Parathyroid adenoma (tissue), 2 donors: ENCODE measurements around the gene NHERF2.

Experiments
- H2AFZ ChIP-seq: fragments of 300-600 bp; sonication (generic); one replicate; pipeline ENCODE4 v1.7.0; 2017; ENCODE audit warnings: antibody characterized with exemption, mild to moderate bottlenecking
- H3K27ac ChIP-seq: fragments of 300-600 bp; sonication (generic); one replicate; pipeline ENCODE4 v1.7.0; 2017
- H3K27me3 ChIP-seq: fragments of 300-600 bp; sonication (generic); one replicate; pipeline ENCODE4 v1.7.0; 2017; ENCODE audit warnings: low read length; ENCODE audit not compliant: control insufficient read depth, insufficient read depth
- H3K36me3 ChIP-seq: fragments of 300-600 bp; sonication (generic); one replicate; pipeline ENCODE4 v1.7.0; 2017; ENCODE audit warnings: low read length; ENCODE audit not compliant: control insufficient read depth, insufficient read depth
- H3K4me1 ChIP-seq: fragments of 300-600 bp; sonication (generic); one replicate; pipeline ENCODE4 v1.7.0; 2017; ENCODE audit warnings: control low read depth
- H3K4me2 ChIP-seq: fragments of 300-600 bp; sonication (generic); one replicate; pipeline ENCODE4 v1.7.0; 2017; ENCODE audit warnings: low read length
- H3K4me3 ChIP-seq: fragments of 300-600 bp; sonication (generic); one replicate; pipeline ENCODE4 v1.7.0; 2017; ENCODE audit warnings: low read depth, low read length
- H3K79me2 ChIP-seq: fragments of 300-600 bp; sonication (generic); one replicate; pipeline ENCODE4 v1.7.0; 2017; ENCODE audit warnings: control low read depth
- H3K9ac ChIP-seq: fragments of 300-600 bp; sonication (generic); one replicate; pipeline ENCODE4 v1.7.0; 2017; ENCODE audit warnings: mild to moderate bottlenecking
- H3K9me3 ChIP-seq: fragments of 300-600 bp; sonication (generic); one replicate; pipeline ENCODE4 v1.7.0; 2017; ENCODE audit warnings: low read length; ENCODE audit not compliant: control insufficient read depth
- TF ChIP-seq, protein P1 (sequence below): fragments of 300-600 bp; sonication (generic); IDR thresholded peaks from one replicate; pipeline ENCODE4 v1.7.0; 2017; ENCODE audit warnings: antibody characterized with exemption, mild to moderate bottlenecking
- donor health status: primary hyperparathyroidism.

Gene NHERF2

DNA sequence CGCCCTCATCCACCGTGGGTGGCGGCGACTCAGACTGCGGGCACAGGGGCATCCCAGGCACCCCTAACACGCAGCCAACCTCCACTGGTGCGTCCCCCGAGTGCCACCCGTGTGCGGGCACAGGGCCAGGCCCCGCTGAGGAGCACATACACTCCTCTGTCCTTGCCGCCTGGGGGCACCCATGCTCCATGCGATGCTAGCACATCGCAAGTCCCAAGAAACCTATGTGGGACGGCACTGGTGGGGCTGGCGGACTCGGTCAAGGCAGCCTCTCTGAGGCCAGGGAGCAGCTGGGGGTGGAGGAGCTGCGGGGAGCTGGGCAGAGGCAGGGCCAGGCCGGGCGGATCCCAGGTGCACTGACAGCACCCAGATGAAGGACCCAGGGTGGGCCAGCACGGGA is 21.1 kb upstream of the NHERF2 start:
- Histone ChIP-seq H3K9ac (no peak overlapping the region), H3K9me3 (no peaks in the 10 kb centered on the region), H3K4me3 (no peak overlapping the region), H3K79me2 (peaks cover 53% of the 10 kb centered on the region), H3K4me2 (no peak overlapping the region), H3K27ac (no peak overlapping the region), H2AFZ (no peak overlapping the region), H3K36me3 (no peaks in the 10 kb centered on the region), H3K27me3 (no peaks in the 10 kb centered on the region), H3K4me1 (peaks cover 10% of the 10 kb centered on the region)
- TF ChIP-seq, protein P1, sequence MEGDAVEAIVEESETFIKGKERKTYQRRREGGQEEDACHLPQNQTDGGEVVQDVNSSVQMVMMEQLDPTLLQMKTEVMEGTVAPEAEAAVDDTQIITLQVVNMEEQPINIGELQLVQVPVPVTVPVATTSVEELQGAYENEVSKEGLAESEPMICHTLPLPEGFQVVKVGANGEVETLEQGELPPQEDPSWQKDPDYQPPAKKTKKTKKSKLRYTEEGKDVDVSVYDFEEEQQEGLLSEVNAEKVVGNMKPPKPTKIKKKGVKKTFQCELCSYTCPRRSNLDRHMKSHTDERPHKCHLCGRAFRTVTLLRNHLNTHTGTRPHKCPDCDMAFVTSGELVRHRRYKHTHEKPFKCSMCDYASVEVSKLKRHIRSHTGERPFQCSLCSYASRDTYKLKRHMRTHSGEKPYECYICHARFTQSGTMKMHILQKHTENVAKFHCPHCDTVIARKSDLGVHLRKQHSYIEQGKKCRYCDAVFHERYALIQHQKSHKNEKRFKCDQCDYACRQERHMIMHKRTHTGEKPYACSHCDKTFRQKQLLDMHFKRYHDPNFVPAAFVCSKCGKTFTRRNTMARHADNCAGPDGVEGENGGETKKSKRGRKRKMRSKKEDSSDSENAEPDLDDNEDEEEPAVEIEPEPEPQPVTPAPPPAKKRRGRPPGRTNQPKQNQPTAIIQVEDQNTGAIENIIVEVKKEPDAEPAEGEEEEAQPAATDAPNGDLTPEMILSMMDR = no peak

DNA sequence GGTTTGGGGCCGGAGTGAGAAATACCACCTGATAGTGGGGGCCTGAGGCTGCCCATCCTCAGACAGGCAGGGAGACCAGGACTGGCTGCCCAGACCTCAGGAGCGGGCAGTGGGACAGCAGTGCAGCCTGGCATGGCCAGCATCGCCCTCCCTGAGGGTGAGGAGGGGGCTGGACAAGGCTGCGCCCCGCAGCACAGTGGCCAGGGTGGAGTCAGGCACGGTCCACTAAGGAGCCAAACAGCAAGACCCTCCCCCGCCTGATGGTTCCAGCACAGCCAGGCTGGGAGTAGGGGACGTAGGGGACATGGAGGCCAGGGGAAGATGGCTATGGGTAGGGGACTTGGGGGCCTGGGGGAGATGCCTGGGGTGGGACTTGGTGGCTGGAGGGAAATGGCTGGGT is 20.4 kb upstream of the NHERF2 start:
- Histone ChIP-seq H3K4me1 (peaks cover 10% of the 10 kb centered on the region), H3K9me3 (no peaks in the 10 kb centered on the region), H3K36me3 (no peaks in the 10 kb centered on the region), H2AFZ (no peak overlapping the region), H3K27ac (no peak overlapping the region), H3K9ac (no peak overlapping the region), H3K79me2 (peaks cover 53% of the 10 kb centered on the region), H3K4me2 (no peak overlapping the region), H3K4me3 (no peak overlapping the region), H3K27me3 (no peaks in the 10 kb centered on the region)
- TF ChIP-seq, protein P1 = no peak

DNA sequence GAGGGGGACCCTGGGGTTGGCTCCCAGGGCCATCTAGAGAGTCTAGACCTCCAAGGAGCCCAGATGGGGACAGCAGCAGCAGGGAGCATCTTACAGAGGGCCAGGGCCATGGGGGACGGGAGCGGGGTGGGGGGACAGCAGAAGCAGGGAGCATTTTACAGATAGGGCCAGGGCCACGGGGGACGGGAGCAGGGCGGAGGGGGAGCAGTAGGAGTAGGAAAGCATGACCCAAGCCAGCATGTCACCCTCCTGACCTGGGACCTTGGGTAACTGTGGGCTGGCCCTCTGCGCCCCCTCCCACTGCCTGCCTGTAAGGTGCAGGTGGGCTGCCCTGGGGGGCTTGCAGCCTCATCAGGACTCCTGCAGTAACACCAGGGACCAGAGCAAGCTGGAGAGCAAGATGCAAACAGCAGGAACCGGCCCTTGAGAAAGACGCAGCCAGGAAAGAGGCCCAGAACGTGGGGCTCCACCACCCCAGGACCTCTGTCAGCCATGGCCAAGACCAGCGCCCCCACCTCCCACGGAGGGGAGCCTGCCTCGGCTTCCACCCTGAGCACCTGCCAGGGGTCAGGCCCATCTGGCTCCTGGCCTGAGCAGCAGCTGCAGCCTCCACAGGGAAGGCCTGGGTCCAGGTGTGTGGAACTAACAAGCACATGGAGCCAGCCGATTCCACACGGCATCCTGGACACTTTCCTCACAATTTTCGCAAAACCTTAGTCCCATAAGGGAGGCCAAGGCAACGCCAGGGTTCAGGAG is 19.4 kb upstream of the NHERF2 start:
- TF ChIP-seq, protein P1 = no peak
- Histone ChIP-seq H3K4me2 (no peak overlapping the region), H3K36me3 (no peaks in the 10 kb centered on the region), H3K4me1 (peaks cover 10% of the 10 kb centered on the region), H3K27ac (no peak overlapping the region), H2AFZ (no peak overlapping the region), H3K4me3 (no peak overlapping the region), H3K79me2 (peaks cover 53% of the 10 kb centered on the region), H3K27me3 (no peaks in the 10 kb centered on the region), H3K9me3 (no peaks in the 10 kb centered on the region), H3K9ac (no peak overlapping the region)

DNA sequence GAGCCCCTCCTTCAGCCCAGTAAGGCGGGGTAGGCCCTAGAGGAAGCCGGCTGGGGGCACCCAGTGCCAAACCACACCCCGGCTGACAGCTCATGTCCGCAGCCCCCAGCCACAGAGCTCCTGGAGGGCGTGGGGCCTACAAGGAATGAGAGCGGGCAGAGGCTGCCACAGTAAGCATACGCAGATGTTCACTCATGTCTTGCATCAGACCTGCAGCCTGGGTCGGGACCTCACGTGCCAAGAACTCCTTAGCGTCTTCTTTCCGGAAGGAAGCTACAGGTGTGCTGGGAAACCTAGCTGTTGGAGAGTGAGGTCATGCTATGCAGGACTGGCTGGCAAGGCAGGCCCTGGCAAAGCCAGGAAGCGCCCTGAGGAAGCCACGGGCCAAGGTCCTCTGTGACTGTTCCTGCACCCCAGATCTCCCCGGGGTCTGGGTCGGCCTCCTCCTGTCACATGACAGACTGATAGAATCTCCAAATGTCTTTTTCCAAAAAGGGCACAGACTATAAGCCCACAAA is 18.6 kb upstream of the NHERF2 start:
- Histone ChIP-seq H2AFZ (no peak overlapping the region), H3K9ac (no peak overlapping the region), H3K9me3 (no peaks in the 10 kb centered on the region), H3K4me3 (peak overlapping the region; percentile 69), H3K27me3 (no peaks in the 10 kb centered on the region), H3K27ac (no peak overlapping the region), H3K36me3 (no peaks in the 10 kb centered on the region), H3K4me1 (peaks cover 10% of the 10 kb centered on the region), H3K4me2 (peak overlapping the region; percentile 96), H3K79me2 (peaks cover 51% of the 10 kb centered on the region)
- TF ChIP-seq, protein P1 = no peak
